ENCODE data around the gene SBF2.

- TF ChIP-seq CTCF (conservative IDR thresholded peaks at IDR 0.05) (no peak), ZFX (IDR thresholded peaks at IDR 0.05) (no peak)
Measured at GRCh38 chr11:10329356-10329755, 35.3 kb upstream of the SBF2 start.

All from C4-2B (cell line).